ENCODE measurements around the gene TMEM220. TPM values are rescaled to one million over a fixed set of nuclear protein-coding genes. Genes with fewer than 3 reads are reported as not detected.

Gene TMEM220
- total RNA-seq, 4 donors from 2014 or later, result 1.4 to 9.5 (median 6.3) TPM

DNA sequence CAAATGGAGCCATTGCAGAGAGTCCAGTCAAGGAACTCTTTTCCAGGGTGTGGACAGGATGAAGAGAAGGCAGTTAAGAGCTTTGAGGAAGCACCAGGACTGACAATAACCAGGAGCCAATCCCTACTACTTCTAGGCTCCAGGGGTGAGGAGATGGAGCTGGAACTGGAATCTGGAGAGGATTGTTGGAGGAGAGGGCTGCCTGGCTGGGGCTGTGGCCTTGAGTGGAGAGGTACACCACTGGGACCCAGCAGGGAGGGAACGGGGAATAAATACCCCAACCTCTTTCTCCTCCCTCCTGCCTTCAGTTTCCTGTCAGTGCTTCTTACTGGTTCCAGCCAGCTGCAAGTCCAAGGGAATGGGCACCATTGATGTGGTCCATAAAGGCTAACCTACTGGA, 32.2 kb upstream of the TMEM220 start:
- intact Hi-C loops (cut with DNase I), result no loop called here
- DNase-seq, result no peak
- WGBS, 2 donors, result 100% methylated on average over 1 of the region's 1 CpG; no CpG with 5 or more reads in 1 of the 2 donors

DNA sequence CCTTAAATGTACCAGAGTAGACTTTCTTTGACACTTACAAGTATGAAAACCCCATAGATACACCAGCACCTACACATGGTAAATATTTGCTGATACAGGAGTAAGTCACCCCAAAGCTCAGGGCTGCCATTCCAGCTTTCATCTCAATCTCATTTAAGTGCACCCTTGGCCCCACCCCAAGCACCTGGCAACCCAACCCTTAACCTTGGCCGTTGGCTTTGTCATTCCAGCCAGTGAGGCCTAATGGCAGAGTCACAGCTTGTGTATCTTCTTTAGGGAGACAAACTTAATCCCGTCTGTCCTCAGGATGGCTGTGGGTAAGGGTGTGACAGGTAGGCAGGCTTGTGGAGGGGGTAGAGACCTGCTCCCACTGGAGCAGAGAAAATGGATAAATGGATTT, 31.5 kb upstream of the TMEM220 start:
- Histone ChIP-seq H3K4me3 (no peak overlapping the region), H3K9me3 (no peaks in the 10 kb centered on the region), H3K27me3 (no peaks in the 10 kb centered on the region), H3K36me3 (peaks cover 0 to 1% (median 0%) of the 10 kb centered on the region in 3 donors), H3K4me1 (no peaks in the 10 kb centered on the region), H3K27ac (no peak overlapping the region)
- intact Hi-C loops (cut with DNase I), result no loop called here
- TF ChIP-seq, protein P1, sequence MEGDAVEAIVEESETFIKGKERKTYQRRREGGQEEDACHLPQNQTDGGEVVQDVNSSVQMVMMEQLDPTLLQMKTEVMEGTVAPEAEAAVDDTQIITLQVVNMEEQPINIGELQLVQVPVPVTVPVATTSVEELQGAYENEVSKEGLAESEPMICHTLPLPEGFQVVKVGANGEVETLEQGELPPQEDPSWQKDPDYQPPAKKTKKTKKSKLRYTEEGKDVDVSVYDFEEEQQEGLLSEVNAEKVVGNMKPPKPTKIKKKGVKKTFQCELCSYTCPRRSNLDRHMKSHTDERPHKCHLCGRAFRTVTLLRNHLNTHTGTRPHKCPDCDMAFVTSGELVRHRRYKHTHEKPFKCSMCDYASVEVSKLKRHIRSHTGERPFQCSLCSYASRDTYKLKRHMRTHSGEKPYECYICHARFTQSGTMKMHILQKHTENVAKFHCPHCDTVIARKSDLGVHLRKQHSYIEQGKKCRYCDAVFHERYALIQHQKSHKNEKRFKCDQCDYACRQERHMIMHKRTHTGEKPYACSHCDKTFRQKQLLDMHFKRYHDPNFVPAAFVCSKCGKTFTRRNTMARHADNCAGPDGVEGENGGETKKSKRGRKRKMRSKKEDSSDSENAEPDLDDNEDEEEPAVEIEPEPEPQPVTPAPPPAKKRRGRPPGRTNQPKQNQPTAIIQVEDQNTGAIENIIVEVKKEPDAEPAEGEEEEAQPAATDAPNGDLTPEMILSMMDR (IDR thresholded peaks at IDR 0.05), result no peak
- no peak for TF ChIP-seq POLR2A (IDR thresholded peaks at IDR 0.05)
- DNase-seq, result no peak
- 48 to 71% methylated on average over 2 of the region's 2 CpGs for WGBS, 2 donors

More for the DNA sequence above, 32.2 kb upstream of the TMEM220 start:
- H3K9me3 ChIP-seq, result no peaks in the 10 kb centered on the region
- H3K4me3 ChIP-seq, result no peak overlapping the region
- H3K36me3 ChIP-seq, result peaks cover 0 to 7% (median 0%) of the 10 kb centered on the region in 3 donors
- TF ChIP-seq POLR2A (IDR thresholded peaks at IDR 0.05), result no peak
- TF ChIP-seq, protein P1 (IDR thresholded peaks at IDR 0.05), result no peak
- no peaks in the 10 kb centered on the region for H3K4me1 ChIP-seq
- no peaks in the 10 kb centered on the region for H3K27me3 ChIP-seq
- no peak overlapping the region for H3K27ac ChIP-seq

DNA sequence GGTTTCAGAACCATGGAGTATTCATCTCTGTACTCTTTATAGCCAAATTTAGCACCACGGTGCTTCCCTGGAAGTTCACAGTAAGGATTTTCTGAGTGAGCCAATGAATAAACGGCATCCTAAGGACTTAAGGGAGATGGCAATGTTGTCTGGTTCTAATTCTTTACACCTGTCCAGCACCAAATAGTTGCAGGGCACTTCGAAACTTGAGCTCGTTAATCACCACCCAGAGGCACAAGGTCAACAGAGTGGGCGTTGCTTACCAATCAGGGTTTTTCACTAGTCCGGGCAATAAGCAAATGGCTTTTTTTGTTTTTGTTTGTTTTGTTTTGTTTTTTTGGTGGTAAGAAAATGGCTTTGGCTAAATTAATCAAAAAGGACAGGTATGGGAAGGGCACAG, 28.2 kb upstream of the TMEM220 start:
- 88 to 95% methylated on average over 6 of the region's 6 CpGs for WGBS, 2 donors
- intact Hi-C loops (cut with DNase I), result no loop called here
- H3K9me3 ChIP-seq, result no peaks in the 10 kb centered on the region
- DNase-seq, result no peak
- no peaks in the 10 kb centered on the region for H3K4me1 ChIP-seq
- H3K27ac ChIP-seq, result no peak overlapping the region
- TF ChIP-seq, protein P1 (IDR thresholded peaks at IDR 0.05), result no peak
- TF ChIP-seq POLR2A (IDR thresholded peaks at IDR 0.05), result no peak
- no peaks in the 10 kb centered on the region for H3K27me3 ChIP-seq
- no peaks in the 10 kb centered on the region for H3K36me3 ChIP-seq
- no peak overlapping the region for H3K4me3 ChIP-seq

DNA sequence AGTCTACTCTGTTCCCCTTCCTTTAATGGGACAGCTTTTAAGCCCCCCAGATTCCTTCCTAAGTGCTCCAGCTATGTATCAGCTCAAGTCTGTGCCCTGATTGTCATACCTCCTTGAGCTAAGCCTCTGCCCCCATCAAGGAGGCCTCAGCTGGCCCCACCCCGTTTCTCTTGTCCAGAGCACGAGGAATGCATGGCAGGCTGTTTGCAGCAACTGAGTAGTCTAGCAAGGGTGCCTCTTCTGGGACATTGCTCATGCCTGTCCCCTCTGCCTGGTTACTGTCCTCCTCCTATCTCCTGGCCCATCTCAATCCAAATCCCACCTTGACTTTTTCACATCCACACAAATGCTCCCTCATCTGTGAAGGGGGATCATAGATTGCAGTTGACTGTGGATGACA, 27.8 kb upstream of the TMEM220 start:
- peaks cover 0 to 3% (median 0%) of the 10 kb centered on the region in 3 donors for H3K4me1 ChIP-seq
- H3K27ac ChIP-seq, result no peak overlapping the region

DNA sequence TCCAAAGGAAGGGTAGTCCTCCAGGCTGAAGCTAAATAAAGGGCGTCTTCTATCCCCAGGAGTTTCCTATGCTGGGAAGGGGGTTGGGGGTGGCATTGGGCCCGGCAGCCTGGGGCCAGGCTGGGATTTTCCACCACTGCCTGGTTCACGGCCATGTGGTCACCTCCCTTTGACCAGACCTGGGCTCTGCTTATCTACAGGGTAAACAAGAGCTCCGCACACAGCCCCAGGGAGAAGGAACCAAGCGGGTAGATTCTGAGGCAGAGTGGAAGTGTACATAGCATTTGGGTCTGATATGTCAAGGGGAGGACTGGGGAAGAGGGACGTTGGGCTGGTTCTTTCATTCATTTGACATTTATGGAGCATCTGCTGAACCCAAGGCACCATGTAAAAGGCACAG, 27.2 kb upstream of the TMEM220 start:
- intact Hi-C loops (cut with DNase I), result no loop called here
- no peaks in the 10 kb centered on the region for H3K36me3 ChIP-seq
- no peak overlapping the region for H3K27ac ChIP-seq
- H3K4me3 ChIP-seq, result no peak overlapping the region
- WGBS, 2 donors, result 71 to 79% methylated on average over 2 to 4 of the region's 6 CpGs
- no peak for DNase-seq
- H3K27me3 ChIP-seq, result no peaks in the 10 kb centered on the region
- peaks cover 0 to 3% (median 0%) of the 10 kb centered on the region in 3 donors for H3K4me1 ChIP-seq
- no peaks in the 10 kb centered on the region for H3K9me3 ChIP-seq
- no peak for TF ChIP-seq POLR2A (IDR thresholded peaks at IDR 0.05)
- TF ChIP-seq, protein P1 (IDR thresholded peaks at IDR 0.05), result no peak

More for the DNA sequence above, 27.8 kb upstream of the TMEM220 start:
- 61 to 83% methylated on average over 2 of the region's 2 CpGs for WGBS, 2 donors
- no peak for DNase-seq
- Histone ChIP-seq H3K4me3 (no peak overlapping the region), H3K36me3 (no peaks in the 10 kb centered on the region), H3K9me3 (no peaks in the 10 kb centered on the region), H3K27me3 (no peaks in the 10 kb centered on the region)
- intact Hi-C loops (cut with DNase I), result no loop called here
- TF ChIP-seq, protein P1 (IDR thresholded peaks at IDR 0.05), result no peak
- TF ChIP-seq POLR2A (IDR thresholded peaks at IDR 0.05), result no peak

Data from esophagus squamous epithelium (tissue), 5 donors.